ENCODE results near the gene TMEM51. TPM values are rescaled to one million over a fixed set of nuclear protein-coding genes. Genes with fewer than 3 reads are reported as not detected.

Gene TMEM51
- total and polyA plus RNA-seq, 2 of the 4 experiments (the other 2 are of a cell fraction) = 2.7 to 10.2 TPM

- H3K9me3 ChIP-seq (ENCODE audit: control insufficient read depth, insufficient read depth, low read length) = peaks cover 3% of the 10 kb centered on the region; the same call in 1 of the 2 replicates
- intact Hi-C loops (cut with micrococcal nuclease) = no loop called here
- no peak overlapping the region for H4K5ac ChIP-seq (ENCODE audit: low read depth, low read length)
- in situ Hi-C loops (cut with MboI; ENCODE audit: low sequenced_read_pairs) = loop anchor here (10.0 kb wide), 1 partner anchor 270 kb away; no protein-coding TSS in a partner anchor
- H3K9ac ChIP-seq (ENCODE audit: low read depth, low read length) = no peak overlapping the region
- ATAC-seq (ENCODE audit: low read depth) (no peak), DNase-seq (no peak)
- no peak overlapping the region for H2BK5ac ChIP-seq (ENCODE audit: low read depth, low read length, poor library complexity, severe bottlenecking)
- H2BK20ac ChIP-seq (ENCODE audit: low read depth, low read length) = 0 out of 2 replicates have a peak overlapping the region, but pooled peaks have one; percentile 20
- no peak overlapping the region for H3K56ac ChIP-seq (ENCODE audit: extremely low read depth, insufficient read depth, low read length)
- H4K20me1 ChIP-seq (ENCODE audit: insufficient read depth, low read length) = peaks cover 9% of the 10 kb centered on the region
- H3K79me1 ChIP-seq (ENCODE audit: low read depth in 1 of 2, low read length in 2 of 2) = peaks cover 40 to 55% of the 10 kb centered on the region in 2 experiments
- H3K18ac ChIP-seq (ENCODE audit: low read depth, low read length) = no peak overlapping the region
- peak overlapping the region; percentile 21; the same call in 1 of the 2 replicates for H2BK120ac ChIP-seq (ENCODE audit: low read depth, low read length)
- peak overlapping the region; percentile 67 for H2AK9ac ChIP-seq (replicated peaks; ENCODE audit: low read depth, low read length, poor library complexity)
- H3K23ac ChIP-seq (ENCODE audit: low read depth, low read length) = no peak overlapping the region; the same call in 1 of the 2 replicates
- TF ChIP-seq RAD21 (IDR thresholded peaks at IDR 0.05; ENCODE audit: low read length) = no peak
- TF ChIP-seq CEBPB (IDR thresholded peaks at IDR 0.05; ENCODE audit: low read depth, low read length) = no peak
- TF ChIP-seq RFX5 (IDR thresholded peaks at IDR 0.05; ENCODE audit: low read depth, low read length) = no peak
- TF ChIP-seq MXI1 (IDR thresholded peaks at IDR 0.05; ENCODE audit: borderline replicate concordance, low read depth, low read length) = no peak
- TF ChIP-seq CHD1 (IDR thresholded peaks at IDR 0.05; ENCODE audit: low read depth, low read length) = no peak
- TF ChIP-seq NFE2L2 (IDR thresholded peaks at IDR 0.05; ENCODE audit: low read depth, low read length) = no peak
- no peak for TF ChIP-seq MAZ (IDR thresholded peaks at IDR 0.05; ENCODE audit: borderline replicate concordance, low read depth, low read length)
- no peak for TF ChIP-seq FOS (IDR thresholded peaks at IDR 0.05; ENCODE audit: low read depth, low read length)
- TF ChIP-seq BHLHE40 (IDR thresholded peaks at IDR 0.05; ENCODE audit: low read depth, low read length) = no peak
- TF ChIP-seq MAFK (IDR thresholded peaks at IDR 0.05; ENCODE audit: low read depth, low read length) = no peak
- no peak for TF ChIP-seq USF2 (IDR thresholded peaks at IDR 0.05; ENCODE audit: low read depth, low read length)
- TF ChIP-seq ELK1 (IDR thresholded peaks at IDR 0.05; ENCODE audit: borderline replicate concordance, low read depth, low read length) = no peak
- no peak for TF ChIP-seq SMC3 (IDR thresholded peaks at IDR 0.05; ENCODE audit: low read depth, low read length)
- peak overlapping the region; percentile 93; the same call in 1 of the 2 replicates for H3K27ac ChIP-seq (ENCODE audit: insufficient read depth, low read length)
- 0 out of 2 replicates have a peak, but pooled peaks cover 3% of the 10 kb centered on the region for H3K27me3 ChIP-seq (ENCODE audit: control insufficient read depth, insufficient read depth, low read length)
- no peak overlapping the region for H2BK15ac ChIP-seq (ENCODE audit: low read depth, low read length)
- H3K4me3 ChIP-seq (ENCODE audit: insufficient read depth, low read depth, low read length) = peak overlapping the region; percentile 80; the same call in 1 of the 2 replicates
- H3K4ac ChIP-seq (ENCODE audit: low read depth, low read length) = peak overlapping the region; percentile 95
- 100% methylated on average over 1 of the region's 5 CpGs; no CpG with 5 or more reads in 1 of the 2 experiments for WGBS, 2 experiments (ENCODE audit: extremely low coverage in 2 of 2, insufficient read length in 1 of 2)
- CTCF ChIA-PET = no interaction called here
- H4K91ac ChIP-seq (ENCODE audit: insufficient read depth, low read depth, low read length) = peak overlapping the region; percentile 42; the same call in 1 of the 2 replicates
- H3K14ac ChIP-seq (replicated peaks; ENCODE audit: low read depth, low read length) = peak overlapping the region; percentile 29; the same call in 1 of the 2 replicates
- H2AK5ac ChIP-seq (ENCODE audit: low read depth, low read length) = peak overlapping the region; percentile 93
- dilution Hi-C loops (cut with HindIII; ENCODE audit: low sequenced_read_pairs, unreplicated experiment) = no loop called here
- peak overlapping the region; percentile 65 for H3K4me2 ChIP-seq (ENCODE audit: low read depth, low read length)
- H4K8ac ChIP-seq (ENCODE audit: low read depth in 2 of 2, low read length in 2 of 2) = no peak overlapping the region; a peak in 2 of 4 replicates
- peaks cover 35% of the 10 kb centered on the region for H3K4me1 ChIP-seq (ENCODE audit: control insufficient read depth, insufficient read depth, low read length)
- no peak overlapping the region for H2AFZ ChIP-seq (replicated peaks; ENCODE audit: low read length, poor library complexity)
- POLR2A ChIA-PET (ENCODE audit: unreplicated experiment) = no interaction called here
- no TSS peak for BruUV-seq (replicated peaks)
- H3K36me3 ChIP-seq (ENCODE audit: control insufficient read depth, insufficient read depth, low read length) = peaks cover 3% of the 10 kb centered on the region
- H3K9me1 ChIP-seq (ENCODE audit: insufficient read depth, low read length) = peaks cover 26% of the 10 kb centered on the region
These were observed 1.6 kb downstream of the TMEM51 start for GRCh38 chr1:15155191-15155590.

All from IMR-90 (cell line).